ENCODE results near the gene DHRS7B.
"Not testable (repeated sequence)": the region's sequence is repeated elsewhere in the genome, so short reads cannot be mapped to it uniquely, and the experiment has no call there.

DHRS7B gene

GRCh38 chr17:21217346-21217745 lies 90.6 kb downstream of the DHRS7B start:
- peak; percentile 69 for DNase-seq (ENCODE audit: low read depth)
- TF ChIP-seq, protein P1, sequence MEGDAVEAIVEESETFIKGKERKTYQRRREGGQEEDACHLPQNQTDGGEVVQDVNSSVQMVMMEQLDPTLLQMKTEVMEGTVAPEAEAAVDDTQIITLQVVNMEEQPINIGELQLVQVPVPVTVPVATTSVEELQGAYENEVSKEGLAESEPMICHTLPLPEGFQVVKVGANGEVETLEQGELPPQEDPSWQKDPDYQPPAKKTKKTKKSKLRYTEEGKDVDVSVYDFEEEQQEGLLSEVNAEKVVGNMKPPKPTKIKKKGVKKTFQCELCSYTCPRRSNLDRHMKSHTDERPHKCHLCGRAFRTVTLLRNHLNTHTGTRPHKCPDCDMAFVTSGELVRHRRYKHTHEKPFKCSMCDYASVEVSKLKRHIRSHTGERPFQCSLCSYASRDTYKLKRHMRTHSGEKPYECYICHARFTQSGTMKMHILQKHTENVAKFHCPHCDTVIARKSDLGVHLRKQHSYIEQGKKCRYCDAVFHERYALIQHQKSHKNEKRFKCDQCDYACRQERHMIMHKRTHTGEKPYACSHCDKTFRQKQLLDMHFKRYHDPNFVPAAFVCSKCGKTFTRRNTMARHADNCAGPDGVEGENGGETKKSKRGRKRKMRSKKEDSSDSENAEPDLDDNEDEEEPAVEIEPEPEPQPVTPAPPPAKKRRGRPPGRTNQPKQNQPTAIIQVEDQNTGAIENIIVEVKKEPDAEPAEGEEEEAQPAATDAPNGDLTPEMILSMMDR (IDR thresholded peaks at IDR 0.05; ENCODE audit: control insufficient read depth, extremely low read depth, insufficient read depth) = no peak
- no peak overlapping the region for H3K4me3 ChIP-seq (ENCODE audit: low read depth, low read length)

DNA sequence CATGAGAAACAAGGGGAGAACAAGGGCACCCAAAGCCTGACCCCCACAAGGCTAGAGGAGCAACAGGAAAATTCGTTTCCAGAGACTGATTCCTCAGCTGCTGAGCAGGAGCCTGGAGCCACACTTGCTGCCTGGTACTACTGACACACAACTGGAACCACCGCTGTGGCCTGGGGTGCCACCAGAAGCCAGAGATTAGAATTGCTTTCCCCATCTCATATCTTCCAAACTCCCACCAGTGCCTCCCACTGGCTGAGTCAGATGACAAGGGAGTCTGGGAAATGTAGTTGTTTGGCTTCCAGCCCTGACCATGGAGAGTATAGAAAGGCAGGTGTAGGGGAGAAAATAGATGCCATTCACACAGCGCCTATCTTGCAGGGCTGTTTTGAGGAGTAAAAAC lies 91.3 kb downstream of the DHRS7B start:
- TF ChIP-seq, protein P1 (IDR thresholded peaks at IDR 0.05; ENCODE audit: control insufficient read depth, extremely low read depth, insufficient read depth) = no peak
- DNase-seq (ENCODE audit: low read depth) = no peak

DNA sequence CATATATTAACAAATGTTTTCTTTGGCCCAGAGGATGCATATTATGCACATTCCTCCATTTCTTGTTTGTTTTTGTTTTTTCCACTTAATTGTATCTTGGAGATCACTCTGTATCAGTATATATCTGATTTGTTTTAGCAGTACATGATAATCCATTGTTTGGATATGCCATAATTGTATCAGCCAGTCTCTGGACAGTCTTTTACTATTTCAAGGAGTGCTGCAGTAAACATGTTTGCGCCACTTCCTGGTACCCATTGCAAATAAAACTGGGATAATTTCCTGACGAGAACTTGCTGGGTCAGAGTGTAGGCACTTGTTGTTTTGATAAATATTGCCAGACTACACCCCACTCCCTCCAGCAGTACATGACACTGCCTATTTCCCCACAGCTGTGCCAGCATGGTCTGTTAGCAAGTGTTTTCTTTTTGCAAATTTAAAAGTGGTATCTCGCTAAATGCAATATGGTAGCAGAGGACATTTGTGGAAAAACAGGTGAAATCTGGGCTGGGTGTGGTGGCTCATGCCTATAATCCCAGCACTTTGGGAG lies 92.1 kb downstream of the DHRS7B start:
- TF ChIP-seq, protein P1 (IDR thresholded peaks at IDR 0.05; ENCODE audit: control insufficient read depth, extremely low read depth, insufficient read depth) = no peak
- DNase-seq (ENCODE audit: low read depth) = peak; percentile 98
- H3K4me3 ChIP-seq (ENCODE audit: low read depth, low read length) = no peak overlapping the region

More for the DNA sequence above, 91.3 kb downstream of the DHRS7B start:
- H3K4me3 ChIP-seq (ENCODE audit: low read depth, low read length) = no peak overlapping the region

- H3K4me3 ChIP-seq (ENCODE audit: low read depth, low read length) = no peak overlapping the region
- no peak for DNase-seq (ENCODE audit: low read depth)
- TF ChIP-seq, protein P1 (IDR thresholded peaks at IDR 0.05; ENCODE audit: control insufficient read depth, extremely low read depth, insufficient read depth) = no peak
Measured at GRCh38 chr17:21223086-21223485, 96.3 kb downstream of the DHRS7B start.

GRCh38 chr17:21227277-21227676 lies 100.5 kb downstream of the DHRS7B start:
- not testable (repeated sequence) for H3K4me3 ChIP-seq (ENCODE audit: low read depth, low read length); DNase-seq (ENCODE audit: low read depth)

DNA sequence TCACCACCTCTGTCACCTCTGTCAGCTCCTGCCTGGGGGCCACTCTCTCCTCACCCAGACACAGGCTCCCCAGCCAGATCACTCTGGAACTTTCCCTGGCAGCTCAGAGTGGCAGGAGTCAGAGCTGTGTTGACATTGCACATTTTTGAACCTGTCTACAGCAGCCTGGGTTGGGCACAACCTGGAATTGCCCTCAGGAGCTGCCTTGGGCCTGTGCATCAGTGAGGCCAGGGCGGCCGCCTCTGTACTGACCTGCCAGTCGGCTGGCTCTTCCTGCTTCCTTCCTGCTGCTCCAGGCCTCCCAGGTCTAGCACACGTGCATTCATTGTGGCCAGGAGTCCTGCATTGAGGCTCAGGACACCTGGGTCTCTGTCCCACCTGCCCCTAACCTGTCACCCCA lies 101.3 kb downstream of the DHRS7B start:
- DNase-seq (ENCODE audit: low read depth) = no peak
- TF ChIP-seq, protein P1 (IDR thresholded peaks at IDR 0.05; ENCODE audit: control insufficient read depth, extremely low read depth, insufficient read depth) = no peak
- no peak overlapping the region for H3K4me3 ChIP-seq (ENCODE audit: low read depth, low read length)

DNA sequence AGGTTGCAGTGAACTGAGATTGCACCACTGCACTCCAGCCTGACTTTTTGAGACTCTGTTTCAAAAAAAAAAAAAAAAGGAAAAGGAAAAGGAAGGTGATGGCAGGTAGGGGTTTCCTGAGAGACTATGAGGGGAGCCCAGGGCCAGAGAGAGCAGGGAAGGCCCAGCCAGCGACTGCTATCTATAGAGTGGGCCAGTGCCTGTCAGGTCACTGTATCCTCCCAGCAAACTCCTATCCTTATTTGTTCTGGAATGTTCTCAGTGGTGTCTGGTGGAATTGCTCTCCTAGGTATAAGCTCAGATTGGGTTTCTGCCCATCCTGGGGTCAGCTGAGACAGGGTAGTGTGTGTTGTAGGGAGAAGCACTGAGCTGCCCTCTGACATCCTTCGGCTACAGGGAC lies 102.1 kb downstream of the DHRS7B start:
- H3K4me3 ChIP-seq (ENCODE audit: low read depth, low read length) = no peak overlapping the region
- TF ChIP-seq, protein P1 (IDR thresholded peaks at IDR 0.05; ENCODE audit: control insufficient read depth, extremely low read depth, insufficient read depth) = no peak
- DNase-seq (ENCODE audit: low read depth) = no peak
